22Rv1 (cell line): ENCODE data around the gene TMEM170B.

Experiments used
- ZFX ChIP-seq: fragments of 450-650 bp; IDR thresholded peaks from 2 replicates; pipeline ENCODE4 v1.6.1; 2017; ENCODE audit warnings: antibody characterized with exemption, borderline replicate concordance
- TF ChIP-seq, protein P1 (sequence below): fragments of 450-650 bp; IDR thresholded peaks from 2 replicates; pipeline ENCODE4 v1.5.1; 2017; ENCODE audit warnings: mild to moderate bottlenecking

- TF ChIP-seq, protein P1, sequence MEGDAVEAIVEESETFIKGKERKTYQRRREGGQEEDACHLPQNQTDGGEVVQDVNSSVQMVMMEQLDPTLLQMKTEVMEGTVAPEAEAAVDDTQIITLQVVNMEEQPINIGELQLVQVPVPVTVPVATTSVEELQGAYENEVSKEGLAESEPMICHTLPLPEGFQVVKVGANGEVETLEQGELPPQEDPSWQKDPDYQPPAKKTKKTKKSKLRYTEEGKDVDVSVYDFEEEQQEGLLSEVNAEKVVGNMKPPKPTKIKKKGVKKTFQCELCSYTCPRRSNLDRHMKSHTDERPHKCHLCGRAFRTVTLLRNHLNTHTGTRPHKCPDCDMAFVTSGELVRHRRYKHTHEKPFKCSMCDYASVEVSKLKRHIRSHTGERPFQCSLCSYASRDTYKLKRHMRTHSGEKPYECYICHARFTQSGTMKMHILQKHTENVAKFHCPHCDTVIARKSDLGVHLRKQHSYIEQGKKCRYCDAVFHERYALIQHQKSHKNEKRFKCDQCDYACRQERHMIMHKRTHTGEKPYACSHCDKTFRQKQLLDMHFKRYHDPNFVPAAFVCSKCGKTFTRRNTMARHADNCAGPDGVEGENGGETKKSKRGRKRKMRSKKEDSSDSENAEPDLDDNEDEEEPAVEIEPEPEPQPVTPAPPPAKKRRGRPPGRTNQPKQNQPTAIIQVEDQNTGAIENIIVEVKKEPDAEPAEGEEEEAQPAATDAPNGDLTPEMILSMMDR = no peak
- no peak for TF ChIP-seq ZFX
These were observed 1.4 kb downstream of the TMEM170B start for GRCh38 chr6:11538819-11539468.
